Measurements from ENCODE around the gene SLC66A2. TPM values are rescaled to one million over a fixed set of nuclear protein-coding genes. Genes with fewer than 3 reads are reported as not detected.
"Not testable (repeated sequence)": the region's sequence is repeated elsewhere in the genome, so short reads cannot be mapped to it uniquely, and the experiment has no call there.

The SLC66A2 gene
- total RNA-seq, 4 donors from 2014 or later, result 30.4 to 49.6 (median 35.1) TPM

DNA sequence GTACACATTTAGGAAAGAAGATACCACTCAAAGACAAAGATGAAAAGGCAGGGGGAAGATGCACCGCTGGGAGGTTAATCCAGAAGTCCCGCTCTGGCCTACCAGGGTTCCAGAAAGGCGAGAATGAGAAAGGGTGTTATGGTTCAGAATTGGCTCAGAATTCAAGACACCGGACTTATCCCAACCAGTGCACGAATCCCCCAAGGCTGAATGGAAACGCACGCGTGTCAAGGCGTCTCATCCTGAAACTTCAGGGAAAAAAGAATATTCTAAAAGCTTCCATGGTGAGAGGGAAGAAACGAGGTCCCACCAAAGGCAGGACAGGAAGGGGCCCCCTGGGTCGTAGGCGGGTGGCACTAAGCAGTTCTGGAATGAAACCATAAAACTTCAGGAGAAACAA lies 71.9 kb downstream of the SLC66A2 start:
- intact Hi-C loops (cut with DNase I), result no loop called here
- peaks cover 4 to 23% (median 4%) of the 10 kb centered on the region in 3 donors for H3K4me1 ChIP-seq
- WGBS, 2 donors, result 82 to 85% methylated on average over 12 of the region's 12 CpGs
- no peak overlapping the region for H3K4me3 ChIP-seq
- TF ChIP-seq, protein P1, sequence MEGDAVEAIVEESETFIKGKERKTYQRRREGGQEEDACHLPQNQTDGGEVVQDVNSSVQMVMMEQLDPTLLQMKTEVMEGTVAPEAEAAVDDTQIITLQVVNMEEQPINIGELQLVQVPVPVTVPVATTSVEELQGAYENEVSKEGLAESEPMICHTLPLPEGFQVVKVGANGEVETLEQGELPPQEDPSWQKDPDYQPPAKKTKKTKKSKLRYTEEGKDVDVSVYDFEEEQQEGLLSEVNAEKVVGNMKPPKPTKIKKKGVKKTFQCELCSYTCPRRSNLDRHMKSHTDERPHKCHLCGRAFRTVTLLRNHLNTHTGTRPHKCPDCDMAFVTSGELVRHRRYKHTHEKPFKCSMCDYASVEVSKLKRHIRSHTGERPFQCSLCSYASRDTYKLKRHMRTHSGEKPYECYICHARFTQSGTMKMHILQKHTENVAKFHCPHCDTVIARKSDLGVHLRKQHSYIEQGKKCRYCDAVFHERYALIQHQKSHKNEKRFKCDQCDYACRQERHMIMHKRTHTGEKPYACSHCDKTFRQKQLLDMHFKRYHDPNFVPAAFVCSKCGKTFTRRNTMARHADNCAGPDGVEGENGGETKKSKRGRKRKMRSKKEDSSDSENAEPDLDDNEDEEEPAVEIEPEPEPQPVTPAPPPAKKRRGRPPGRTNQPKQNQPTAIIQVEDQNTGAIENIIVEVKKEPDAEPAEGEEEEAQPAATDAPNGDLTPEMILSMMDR (IDR thresholded peaks at IDR 0.05), result no peak
- TF ChIP-seq POLR2A (IDR thresholded peaks at IDR 0.05), result no peak
- DNase-seq, result no peak
- H3K36me3 ChIP-seq, result no peaks in the 10 kb centered on the region
- no peaks in the 10 kb centered on the region for H3K9me3 ChIP-seq
- H3K27me3 ChIP-seq, result peaks cover 0 to 46% (median 0%) of the 10 kb centered on the region in 4 donors
- no peak overlapping the region for H3K27ac ChIP-seq

DNA sequence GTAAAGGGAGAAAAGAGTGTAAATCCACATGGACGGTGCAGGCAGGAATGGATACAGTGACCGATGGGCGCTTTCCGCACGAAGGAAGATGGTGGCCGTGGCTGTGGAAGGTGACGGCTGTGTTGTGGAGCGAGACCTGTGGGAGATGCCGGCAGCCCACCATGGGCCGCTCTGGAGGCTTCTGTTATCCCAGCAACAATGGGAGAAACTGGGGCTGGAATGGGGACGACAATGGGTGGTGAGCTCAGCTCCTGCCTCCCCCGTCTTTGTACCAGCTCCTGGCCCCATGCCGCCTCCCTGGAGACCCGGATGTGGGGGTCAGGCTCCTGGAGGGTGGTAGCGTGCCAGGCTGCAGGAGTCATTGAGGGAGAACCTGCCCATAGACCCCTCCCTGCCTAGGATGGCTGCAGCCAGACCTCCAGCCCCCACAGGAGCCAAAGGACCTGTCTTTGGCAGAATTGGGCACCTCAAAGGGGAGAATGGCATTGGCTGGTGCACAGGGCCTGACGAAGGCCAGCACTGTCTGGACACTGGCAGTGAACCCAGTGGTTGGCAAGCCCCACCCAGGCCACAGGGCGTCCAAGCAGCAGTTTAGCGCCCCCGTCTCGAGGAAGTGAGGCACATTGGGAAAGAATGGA lies 72.6 kb downstream of the SLC66A2 start:
- TF ChIP-seq, protein P1 (IDR thresholded peaks at IDR 0.05), result no peak
- Histone ChIP-seq H3K4me1 (peaks cover 4 to 23% (median 4%) of the 10 kb centered on the region in 3 donors), H3K27ac (no peak overlapping the region), H3K27me3 (peaks cover 0 to 52% (median 0%) of the 10 kb centered on the region in 4 donors), H3K4me3 (no peak overlapping the region), H3K36me3 (no peaks in the 10 kb centered on the region), H3K9me3 (no peaks in the 10 kb centered on the region)
- intact Hi-C loops (cut with DNase I), result no loop called here
- WGBS, 2 donors, result 80 to 86% methylated on average over 12 to 13 of the region's 20 CpGs
- DNase-seq, result no peak

DNA sequence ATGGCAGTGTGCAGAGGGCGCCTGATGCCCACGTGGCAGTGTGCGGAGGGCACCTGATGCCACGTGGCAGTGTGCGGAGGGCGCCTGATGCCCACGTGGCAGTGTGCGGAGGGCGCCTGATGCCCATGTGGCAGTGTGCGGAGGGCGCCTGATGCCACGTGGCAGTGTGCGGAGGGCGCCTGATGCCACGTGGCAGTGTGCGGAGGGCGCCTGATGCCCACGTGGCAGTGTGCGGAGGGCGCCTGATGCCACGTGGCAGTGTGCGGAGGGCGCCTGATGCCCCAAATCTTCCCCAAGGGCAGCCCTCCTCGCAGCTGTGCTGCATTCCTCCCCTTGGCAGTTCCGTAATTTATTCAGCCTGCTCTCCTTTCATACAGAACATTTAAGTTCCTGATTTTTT lies 73.2 kb downstream of the SLC66A2 start:
- H3K9me3 ChIP-seq; H3K27ac ChIP-seq; H3K4me3 ChIP-seq; intact Hi-C loops (cut with DNase I); H3K36me3 ChIP-seq; DNase-seq: not testable (repeated sequence)
- H3K27me3 ChIP-seq, result peaks cover 0 to 58% (median 0%) of the 10 kb centered on the region in 4 donors
- WGBS, 2 donors, result 92 to 94% methylated on average over 7 to 8 of the region's 25 CpGs
- peaks cover 4 to 23% (median 4%) of the 10 kb centered on the region in 3 donors for H3K4me1 ChIP-seq

DNA sequence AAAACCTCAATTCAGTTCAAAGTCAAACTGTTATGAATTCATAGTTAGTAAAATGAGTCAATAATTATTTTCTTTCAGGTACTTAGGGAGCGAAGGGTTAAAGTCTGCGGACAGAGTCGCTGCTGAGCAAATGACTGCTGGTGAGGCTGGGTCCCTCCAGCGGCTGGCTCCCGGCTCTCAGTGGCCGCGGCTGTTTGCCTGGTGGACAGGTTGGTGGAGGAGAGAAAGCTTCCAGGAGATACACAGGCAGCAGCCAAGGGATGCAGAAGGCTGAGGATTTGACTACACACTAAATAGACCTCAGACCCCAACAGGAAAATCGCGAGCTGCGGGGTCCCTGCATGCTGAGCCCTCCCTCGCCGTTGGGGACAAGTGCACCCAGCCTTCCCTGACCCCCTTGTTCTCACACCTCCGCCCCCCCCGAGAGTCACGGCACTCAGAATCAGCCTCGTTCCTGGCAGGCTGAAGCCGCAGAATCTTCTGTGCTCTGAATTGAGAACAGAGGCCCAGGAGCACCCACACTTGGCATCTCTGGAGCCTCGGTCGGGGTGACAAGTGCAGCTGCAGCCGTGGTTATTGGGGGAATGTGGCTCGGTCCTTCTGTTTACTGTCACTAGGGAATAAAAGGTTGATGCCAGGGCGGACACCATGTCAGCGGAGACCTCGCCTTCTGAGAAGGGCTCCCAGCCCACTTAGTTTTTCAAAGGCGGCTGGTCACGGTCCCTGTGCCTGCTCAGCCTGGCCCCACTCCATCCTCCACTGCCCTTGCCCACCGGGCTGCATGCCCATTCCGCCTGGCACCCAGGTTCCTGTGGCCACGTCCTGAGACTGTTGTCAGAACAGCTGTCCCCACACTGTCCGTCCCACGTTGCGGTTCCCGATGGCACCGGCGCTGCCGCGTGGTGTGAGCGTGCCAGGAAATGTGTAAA lies 74.0 kb downstream of the SLC66A2 start:
- TF ChIP-seq, protein P1 (IDR thresholded peaks at IDR 0.05), result no peak
- TF ChIP-seq POLR2A (IDR thresholded peaks at IDR 0.05), result no peak
- Histone ChIP-seq H3K36me3 (no peaks in the 10 kb centered on the region), H3K27ac (no peak overlapping the region), H3K9me3 (no peaks in the 10 kb centered on the region), H3K27me3 (peaks cover 0 to 67% (median 0%) of the 10 kb centered on the region in 4 donors), H3K4me1 (peaks cover 4 to 28% (median 4%) of the 10 kb centered on the region in 3 donors), H3K4me3 (no peak overlapping the region)
- 45 to 64% methylated on average over 18 to 26 of the region's 38 CpGs for WGBS, 2 donors
- DNase-seq, result no peak
- intact Hi-C loops (cut with DNase I), result no loop called here

DNA sequence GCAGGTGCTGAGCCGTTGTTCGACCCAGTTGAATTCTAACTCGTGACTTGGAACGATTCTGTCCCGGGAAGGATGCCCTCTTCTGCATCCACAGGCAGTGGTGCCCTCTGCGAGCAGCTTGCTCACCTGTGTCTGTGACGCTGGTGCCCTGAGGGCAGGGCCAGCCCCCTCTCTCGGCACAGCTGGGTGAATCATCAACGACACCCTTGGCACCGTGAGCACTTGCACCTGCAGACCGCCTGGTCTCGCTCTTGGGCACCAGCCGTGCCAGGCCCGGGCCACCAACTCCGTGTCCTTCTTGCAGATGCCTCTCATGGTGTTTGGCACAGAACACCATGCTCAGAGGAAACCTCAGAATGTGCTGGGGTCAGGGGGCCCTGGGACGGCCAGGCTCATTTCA lies 75.0 kb downstream of the SLC66A2 start:
- H3K4me3 ChIP-seq, result no peak overlapping the region
- 47% methylated on average over 15 of the region's 16 CpGs; no CpG with 5 or more reads in 1 of the 2 donors for WGBS, 2 donors
- intact Hi-C loops (cut with DNase I), result no loop called here
- H3K27ac ChIP-seq, result no peak overlapping the region
- no peaks in the 10 kb centered on the region for H3K9me3 ChIP-seq
- H3K4me1 ChIP-seq, result peaks cover 4 to 30% (median 4%) of the 10 kb centered on the region in 3 donors
- no peaks in the 10 kb centered on the region for H3K36me3 ChIP-seq
- no peak for TF ChIP-seq POLR2A (IDR thresholded peaks at IDR 0.05)
- TF ChIP-seq, protein P1 (IDR thresholded peaks at IDR 0.05), result no peak
- no peak for DNase-seq
- peaks cover 0 to 73% (median 0%) of the 10 kb centered on the region in 4 donors for H3K27me3 ChIP-seq
